ENCODE data around the gene IL18R1. TPM values are rescaled to one million over a fixed set of nuclear protein-coding genes. Genes with fewer than 3 reads are reported as not detected.
A peak's percentile ranks its signal among the peaks of the same experiment; 100 is the strongest.

IL18R1 gene
- total RNA-seq, 1 donor from 2014 or later = 2.3 TPM

DNA sequence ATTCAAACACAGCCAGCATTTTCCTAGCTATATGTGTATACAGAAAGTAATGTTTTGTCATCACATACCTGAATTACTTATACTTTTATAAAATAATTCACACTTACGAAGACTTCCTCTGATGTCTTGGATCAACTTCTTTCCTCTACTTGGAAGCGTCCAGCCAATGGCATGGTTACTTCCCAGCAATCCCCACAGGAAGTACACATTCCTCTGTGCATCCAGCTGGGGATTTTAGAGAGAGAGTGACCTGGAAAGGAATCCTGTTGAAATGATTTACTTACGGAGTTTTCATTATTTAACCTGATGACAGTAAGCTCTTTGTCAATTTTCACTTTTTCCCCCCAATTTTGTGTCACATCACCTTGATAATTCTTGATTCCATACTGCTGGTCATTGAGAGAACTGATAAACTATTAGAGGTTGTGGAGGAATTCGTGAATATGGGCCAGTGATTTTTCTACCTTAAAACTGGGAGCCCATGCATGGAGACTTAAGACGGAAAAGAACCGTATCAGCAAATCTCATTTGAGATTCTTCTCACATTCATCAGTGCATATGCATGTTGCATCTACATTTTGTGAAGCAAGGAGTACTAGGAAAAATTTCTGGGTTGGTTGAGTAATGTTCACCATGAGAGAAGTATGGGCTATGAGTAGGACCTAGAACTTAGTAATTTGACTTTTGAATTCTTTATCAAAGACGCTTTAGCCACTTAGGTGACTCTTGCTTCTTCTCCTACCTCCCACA, 9.0 kb upstream of the IL18R1 start:
- TF ChIP-seq, protein P1, sequence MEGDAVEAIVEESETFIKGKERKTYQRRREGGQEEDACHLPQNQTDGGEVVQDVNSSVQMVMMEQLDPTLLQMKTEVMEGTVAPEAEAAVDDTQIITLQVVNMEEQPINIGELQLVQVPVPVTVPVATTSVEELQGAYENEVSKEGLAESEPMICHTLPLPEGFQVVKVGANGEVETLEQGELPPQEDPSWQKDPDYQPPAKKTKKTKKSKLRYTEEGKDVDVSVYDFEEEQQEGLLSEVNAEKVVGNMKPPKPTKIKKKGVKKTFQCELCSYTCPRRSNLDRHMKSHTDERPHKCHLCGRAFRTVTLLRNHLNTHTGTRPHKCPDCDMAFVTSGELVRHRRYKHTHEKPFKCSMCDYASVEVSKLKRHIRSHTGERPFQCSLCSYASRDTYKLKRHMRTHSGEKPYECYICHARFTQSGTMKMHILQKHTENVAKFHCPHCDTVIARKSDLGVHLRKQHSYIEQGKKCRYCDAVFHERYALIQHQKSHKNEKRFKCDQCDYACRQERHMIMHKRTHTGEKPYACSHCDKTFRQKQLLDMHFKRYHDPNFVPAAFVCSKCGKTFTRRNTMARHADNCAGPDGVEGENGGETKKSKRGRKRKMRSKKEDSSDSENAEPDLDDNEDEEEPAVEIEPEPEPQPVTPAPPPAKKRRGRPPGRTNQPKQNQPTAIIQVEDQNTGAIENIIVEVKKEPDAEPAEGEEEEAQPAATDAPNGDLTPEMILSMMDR (IDR thresholded peaks at IDR 0.05; ENCODE audit: unreplicated experiment) = no peak
- Mint-ChIP-seq H3K9me3 (no peaks in the 10 kb centered on the region), H3K4me3 (no peak overlapping the region), H3K4me1 (no peaks in the 10 kb centered on the region), H3K36me3 (no peaks in the 10 kb centered on the region), H3K27ac (no peak overlapping the region), H3K27me3 (ENCODE audit: low read depth) (peaks cover 48% of the 10 kb centered on the region)
- no peak for DNase-seq (ENCODE audit: low spot score in 2 of 2, unreplicated experiment in 2 of 2)

DNA sequence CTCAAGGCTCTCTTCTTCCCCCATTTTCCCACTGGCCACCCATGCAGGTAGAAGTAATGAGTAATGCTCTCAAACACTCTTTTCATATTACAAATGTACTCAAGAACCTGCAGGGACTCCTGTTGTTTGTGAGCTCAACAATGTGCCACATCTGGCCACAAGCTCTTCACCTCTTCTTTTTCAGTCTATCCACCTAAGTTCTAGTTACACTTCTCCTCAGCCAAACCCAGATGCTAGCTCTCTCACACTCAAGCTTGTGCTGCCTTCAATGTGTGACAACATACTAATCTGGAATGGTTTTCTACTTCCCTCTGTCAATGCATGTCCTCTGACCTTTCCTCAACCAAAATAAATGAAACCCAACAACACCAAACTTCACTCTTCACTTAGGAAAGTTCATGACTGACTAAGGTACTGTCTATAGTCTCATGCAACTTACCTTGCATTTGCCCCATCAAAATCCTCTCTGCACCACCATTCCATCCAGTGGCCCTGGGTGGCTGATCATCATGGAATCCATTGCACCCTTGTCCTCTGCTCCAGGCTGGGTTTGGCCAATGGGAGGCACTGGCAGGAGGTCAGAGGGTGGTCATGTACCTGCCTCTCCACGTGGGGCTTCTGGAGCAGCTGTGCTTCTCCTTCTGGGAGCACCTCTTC, 5.3 kb upstream of the IL18R1 start:
- H3K27me3 Mint-ChIP-seq (ENCODE audit: low read depth) = peaks cover 64% of the 10 kb centered on the region

DNA sequence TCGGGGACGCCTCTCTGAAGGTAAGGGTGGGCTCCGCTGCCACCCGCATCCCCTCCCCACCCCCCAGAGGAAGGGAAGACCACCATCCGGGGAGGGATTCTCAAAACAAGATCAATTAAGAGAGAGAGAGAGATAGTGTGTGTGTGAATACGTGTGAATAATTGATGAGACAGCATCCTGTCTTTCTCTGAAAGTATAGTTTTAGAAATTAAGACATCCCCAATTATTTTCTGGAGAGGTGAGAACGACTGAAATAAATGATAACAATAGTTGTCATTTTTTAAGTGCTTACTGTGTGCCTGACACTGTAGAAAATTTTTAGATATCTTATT, 751 bp downstream of the IL18R1 start:
- no peak overlapping the region for H3K27ac Mint-ChIP-seq
- TF ChIP-seq, protein P1 (IDR thresholded peaks at IDR 0.05; ENCODE audit: unreplicated experiment) = no peak
- DNase-seq (ENCODE audit: low spot score in 2 of 2, unreplicated experiment in 2 of 2) = no peak
- peaks cover 6% of the 10 kb centered on the region for H3K4me1 Mint-ChIP-seq
- peaks cover 54% of the 10 kb centered on the region for H3K27me3 Mint-ChIP-seq (ENCODE audit: low read depth)
- H3K4me3 Mint-ChIP-seq = peak overlapping the region; percentile 82
- no peaks in the 10 kb centered on the region for H3K9me3 Mint-ChIP-seq
- no peaks in the 10 kb centered on the region for H3K36me3 Mint-ChIP-seq

More for the DNA sequence above, 5.3 kb upstream of the IL18R1 start:
- no peak for DNase-seq (ENCODE audit: low spot score in 2 of 2, unreplicated experiment in 2 of 2)
- peaks cover under 1% of the 10 kb centered on the region for H3K4me1 Mint-ChIP-seq
- TF ChIP-seq, protein P1 (IDR thresholded peaks at IDR 0.05; ENCODE audit: unreplicated experiment) = no peak
- no peak overlapping the region for H3K4me3 Mint-ChIP-seq
- H3K9me3 Mint-ChIP-seq = no peaks in the 10 kb centered on the region
- no peaks in the 10 kb centered on the region for H3K36me3 Mint-ChIP-seq
- H3K27ac Mint-ChIP-seq = no peak overlapping the region

DNA sequence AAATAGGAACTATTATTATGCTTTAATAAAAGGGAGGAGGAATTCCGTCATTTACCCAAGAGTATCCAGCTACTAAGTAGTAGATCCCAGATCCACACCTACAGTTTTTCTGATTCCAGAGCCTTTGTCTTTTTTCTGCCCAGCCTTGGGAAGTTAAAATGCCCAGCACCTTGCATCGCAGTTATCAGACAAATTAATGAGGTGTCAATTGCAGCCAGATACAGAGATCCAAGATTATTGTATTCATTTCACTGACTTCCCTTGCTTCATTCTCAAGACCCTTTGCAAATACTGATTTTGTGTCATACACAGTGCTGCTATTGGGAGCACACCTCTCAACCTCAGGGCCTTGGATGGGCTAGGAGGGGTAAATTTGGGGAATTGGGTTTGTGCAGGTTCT, 1.1 kb downstream of the IL18R1 start:
- peaks cover 6% of the 10 kb centered on the region for H3K4me1 Mint-ChIP-seq
- H3K9me3 Mint-ChIP-seq = no peaks in the 10 kb centered on the region
- H3K36me3 Mint-ChIP-seq = no peaks in the 10 kb centered on the region
- peak overlapping the region; percentile 82 for H3K4me3 Mint-ChIP-seq
- no peak for DNase-seq (ENCODE audit: low spot score in 2 of 2, unreplicated experiment in 2 of 2)
- TF ChIP-seq, protein P1 (IDR thresholded peaks at IDR 0.05; ENCODE audit: unreplicated experiment) = no peak
- no peak overlapping the region for H3K27ac Mint-ChIP-seq
- H3K27me3 Mint-ChIP-seq (ENCODE audit: low read depth) = peaks cover 52% of the 10 kb centered on the region

DNA sequence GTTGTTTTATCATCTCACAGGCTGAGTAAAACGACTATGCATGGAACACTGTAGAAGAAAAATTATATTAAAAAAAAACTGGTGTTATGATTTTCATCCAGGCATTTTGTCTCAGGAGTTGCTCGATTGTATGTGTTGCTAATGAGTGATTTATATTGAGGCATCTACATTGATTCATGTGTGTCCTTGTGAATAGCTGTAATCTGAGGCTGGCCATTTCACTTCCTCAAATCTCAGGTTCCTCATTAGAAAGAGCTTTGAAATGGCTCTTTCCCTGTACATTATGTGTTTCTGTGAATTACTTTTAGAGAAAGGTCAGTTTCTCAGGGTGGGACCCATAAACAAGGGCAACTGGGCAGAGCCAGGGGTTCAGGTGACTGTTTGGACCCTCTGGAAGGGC, 2.3 kb downstream of the IL18R1 start:
- Mint-ChIP-seq H3K4me1 (peaks cover 6% of the 10 kb centered on the region), H3K27ac (no peak overlapping the region), H3K9me3 (no peaks in the 10 kb centered on the region), H3K27me3 (ENCODE audit: low read depth) (peaks cover 52% of the 10 kb centered on the region), H3K4me3 (no peak overlapping the region), H3K36me3 (no peaks in the 10 kb centered on the region)
- no peak for DNase-seq (ENCODE audit: low spot score in 2 of 2, unreplicated experiment in 2 of 2)
- TF ChIP-seq, protein P1 (IDR thresholded peaks at IDR 0.05; ENCODE audit: unreplicated experiment) = no peak
